Activated CD4-positive, alpha-beta memory T cell treated with anti-CD3 and anti-CD28 coated beads for 36 hours (primary cell): Measurements from ENCODE around the gene KEL. TPM values are rescaled to one million over a fixed set of nuclear protein-coding genes. Genes with fewer than 3 reads are reported as not detected.

Source experiments
- CTCF ChIA-PET: fragments of 350-600 bp; sonication (Branson Sonifier 250); formaldehyde crosslinking; loops from one replicate; lab custom pipeline; 2021; ENCODE audit warnings: antibody characterized with exemption, inconsistent platforms; lab: Charles Lee
- POLR2A ChIA-PET: fragments of 350-600 bp; sonication (Branson Sonifier 250); formaldehyde crosslinking; loops from one replicate; lab custom pipeline; 2021; ENCODE audit warnings: antibody characterized with exemption; lab: Charles Lee
- DNase-seq: peaks from one replicate; pipeline ENCODE4 v3.0.0-alpha.2; 2020
- H3K27ac Mint-ChIP-seq: one replicate; pipeline ENCODE4 v1.8.0; 2021; ENCODE audit warnings: mixed read lengths
- H3K27me3 Mint-ChIP-seq: one replicate; pipeline ENCODE4 v1.8.0; 2021; ENCODE audit warnings: mixed read lengths
- H3K36me3 Mint-ChIP-seq: one replicate; pipeline ENCODE4 v1.8.0; 2021; ENCODE audit warnings: mixed read lengths
- H3K4me1 Mint-ChIP-seq: one replicate; pipeline ENCODE4 v1.8.0; 2021; ENCODE audit warnings: low read depth, mixed read lengths
- H3K4me3 Mint-ChIP-seq: one replicate; pipeline ENCODE4 v1.8.0; 2021; ENCODE audit warnings: mild to moderate bottlenecking, mixed read lengths
- H3K9me3 Mint-ChIP-seq: one replicate; pipeline ENCODE4 v1.8.0; 2021; ENCODE audit warnings: mixed read lengths
- intact Hi-C: fragments of 100-400 bp; cut with micrococcal nuclease; formaldehyde crosslinking; loops from one replicate; pipeline ENCODE4 v1.15.1; 2023
- total RNA-seq, 2 experiments: library from RNA; stranded (reverse); gene quantifications; one replicate each; pipeline ENCODE4 v1.2.3, GENCODE V29; 2021

The KEL gene
- total RNA-seq, 2 experiments from 2014 or later: 0.34 to 0.55 TPM

- no peaks in the 10 kb centered on the region for H3K9me3 Mint-ChIP-seq
- no peak within 1 kb of the TSS for H3K27ac Mint-ChIP-seq
- no peaks in the 10 kb centered on the region for H3K4me1 Mint-ChIP-seq
- CTCF ChIA-PET: no interaction called here
- POLR2A ChIA-PET: no interaction called here
- H3K36me3 Mint-ChIP-seq: no peaks in the 10 kb centered on the region
- DNase-seq: peak; percentile 17
- H3K27me3 Mint-ChIP-seq: peaks cover 3% of the 10 kb centered on the region
- no peak within 1 kb of the TSS for H3K4me3 Mint-ChIP-seq
- intact Hi-C loops: no loop called here
Observed at GRCh38 chr7:142939226-142939910, 22.8 kb downstream of the KEL start, which contains the start of gene LLCFC1. Gene LLCFC1, plus strand, starts transcription at chr7:142939484. Its CDS starts 138 bp downstream, at chr7:142939622.

- Mint-ChIP-seq H3K27me3 (peaks cover 4% of the 10 kb centered on the region), H3K27ac (no peak overlapping the region), H3K9me3 (no peaks in the 10 kb centered on the region), H3K4me3 (no peak overlapping the region), H3K36me3 (no peaks in the 10 kb centered on the region), H3K4me1 (no peaks in the 10 kb centered on the region)
- POLR2A ChIA-PET: no interaction called here
- CTCF ChIA-PET: no interaction called here
- intact Hi-C loops: no loop called here
- no peak for DNase-seq
Observed at GRCh38 chr7:142938611-142939010, 23.6 kb downstream of the KEL start.

GRCh38 chr7:142935941-142936565 is 26.1 kb downstream of the KEL start:
- Mint-ChIP-seq H3K9me3 (no peaks in the 10 kb centered on the region), H3K4me1 (no peaks in the 10 kb centered on the region), H3K27me3 (peaks cover 6% of the 10 kb centered on the region), H3K36me3 (no peaks in the 10 kb centered on the region), H3K27ac (no peak overlapping the region), H3K4me3 (no peak overlapping the region)
- no peak for DNase-seq
- CTCF ChIA-PET: no interaction called here
- POLR2A ChIA-PET: no interaction called here
- intact Hi-C loops: no loop called here

DNA sequence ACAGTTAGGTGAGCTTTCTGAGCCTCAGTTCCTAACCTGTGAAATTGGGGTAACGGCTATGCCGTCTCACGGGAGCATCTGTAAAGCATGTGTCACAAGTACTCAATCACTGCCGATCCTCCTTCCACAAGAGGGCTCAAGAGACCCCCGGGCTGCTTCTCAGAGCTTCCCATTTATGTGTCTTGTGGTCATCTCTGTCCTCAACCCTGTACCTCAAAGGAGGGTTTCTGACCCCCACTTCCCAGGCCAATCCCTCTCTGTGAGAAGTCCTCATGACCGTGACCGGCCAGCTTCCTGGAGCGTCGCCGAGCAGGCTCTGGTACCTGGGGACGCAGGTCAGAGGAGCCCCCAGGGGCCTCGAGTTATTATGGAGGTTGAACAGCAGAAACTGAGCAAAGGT is 28.1 kb downstream of the KEL start:
- DNase-seq: no peak
- H3K36me3 Mint-ChIP-seq: no peaks in the 10 kb centered on the region
- ChIA-PET POLR2A (no interaction called here), CTCF (interaction anchor here (1.1 kb wide), 1 partner anchor 281 kb away, joined by 3 read pairs; no protein-coding TSS in a partner anchor)
- peaks cover 4% of the 10 kb centered on the region for H3K27me3 Mint-ChIP-seq
- H3K27ac Mint-ChIP-seq: no peak overlapping the region
- H3K4me3 Mint-ChIP-seq: no peak overlapping the region
- intact Hi-C loops: no loop called here
- H3K4me1 Mint-ChIP-seq: no peaks in the 10 kb centered on the region
- H3K9me3 Mint-ChIP-seq: no peaks in the 10 kb centered on the region

GRCh38 chr7:142933624-142934023 is 28.5 kb downstream of the KEL start, which contains the start of gene TRPV5:
Gene TRPV5, minus strand, starts transcription at chr7:142933746. Its CDS starts 287 bp downstream, at chr7:142933459.
- Mint-ChIP-seq H3K27ac (no peak within 1 kb of the TSS), H3K27me3 (peaks cover 4% of the 10 kb centered on the region), H3K4me1 (no peaks in the 10 kb centered on the region), H3K36me3 (no peaks in the 10 kb centered on the region), H3K4me3 (no peak within 1 kb of the TSS), H3K9me3 (no peaks in the 10 kb centered on the region)
- no peak for DNase-seq
- CTCF ChIA-PET: interaction anchor here (1.1 kb wide), 1 partner anchor 282 kb away, joined by 3 read pairs; no protein-coding TSS in a partner anchor
- intact Hi-C loops: no loop called here
- POLR2A ChIA-PET: no interaction called here

GRCh38 chr7:142933092-142933475 is 29.1 kb downstream of the KEL start:
- H3K4me3 Mint-ChIP-seq: no peak overlapping the region
- H3K9me3 Mint-ChIP-seq: no peaks in the 10 kb centered on the region
- H3K27ac Mint-ChIP-seq: no peak overlapping the region
- POLR2A ChIA-PET: interaction anchor here (1.4 kb wide), 1 partner anchor 11 kb away, joined by 4 read pairs; no protein-coding TSS in a partner anchor
- CTCF ChIA-PET: interaction anchor here (1.1 kb wide), 2 partner anchors 70 to 282 kb away, joined by 3 read pairs; no protein-coding TSS in a partner anchor
- peaks cover 4% of the 10 kb centered on the region for H3K27me3 Mint-ChIP-seq
- H3K36me3 Mint-ChIP-seq: no peaks in the 10 kb centered on the region
- H3K4me1 Mint-ChIP-seq: no peaks in the 10 kb centered on the region
- DNase-seq: no peak
- intact Hi-C loops: no loop called here

DNA sequence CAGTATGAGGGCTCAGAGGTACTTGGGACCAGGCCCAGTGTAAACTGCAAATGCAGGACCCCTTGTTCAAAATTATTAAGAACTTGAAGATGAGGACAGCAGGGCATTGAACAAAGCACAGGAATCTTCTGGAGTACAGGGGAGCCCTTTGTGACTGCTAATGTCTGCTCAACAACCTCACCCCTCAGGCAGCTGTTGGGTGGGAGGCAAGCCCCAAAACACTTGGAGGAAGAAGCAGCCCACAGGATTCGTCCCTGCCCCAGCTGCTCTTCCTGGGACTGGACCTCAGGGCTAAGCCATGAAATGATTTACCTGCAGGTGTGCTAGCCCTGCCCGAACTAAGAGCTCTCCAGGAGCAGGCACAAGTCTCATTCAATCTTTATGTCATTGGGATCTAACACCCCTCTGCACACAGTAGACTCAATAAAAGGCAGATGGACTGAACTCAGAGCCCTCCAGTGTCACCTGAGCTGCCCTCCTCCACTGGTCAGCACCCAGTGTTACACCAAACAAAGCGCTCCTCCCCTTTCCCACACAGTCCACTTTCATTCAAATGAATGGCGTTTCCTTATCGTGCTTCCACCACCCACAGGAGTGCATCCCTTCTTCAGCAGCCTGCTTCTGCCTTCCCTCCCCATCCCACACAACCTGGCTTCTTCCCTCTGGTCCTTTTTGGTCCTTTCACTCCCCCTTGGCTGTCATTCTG is 29.6 kb downstream of the KEL start:
- Mint-ChIP-seq H3K27me3 (peaks cover 4% of the 10 kb centered on the region), H3K36me3 (no peaks in the 10 kb centered on the region), H3K4me1 (no peaks in the 10 kb centered on the region), H3K4me3 (no peak overlapping the region), H3K9me3 (no peaks in the 10 kb centered on the region), H3K27ac (no peak overlapping the region)
- CTCF ChIA-PET: interaction anchor here (1.1 kb wide), 2 partner anchors 70 to 283 kb away, joined by 3 read pairs; no protein-coding TSS in a partner anchor
- POLR2A ChIA-PET: interaction anchor here (1.4 kb wide), 1 partner anchor 10 kb away, joined by 4 read pairs; no protein-coding TSS in a partner anchor
- no peak for DNase-seq
- intact Hi-C loops: no loop called here

DNA sequence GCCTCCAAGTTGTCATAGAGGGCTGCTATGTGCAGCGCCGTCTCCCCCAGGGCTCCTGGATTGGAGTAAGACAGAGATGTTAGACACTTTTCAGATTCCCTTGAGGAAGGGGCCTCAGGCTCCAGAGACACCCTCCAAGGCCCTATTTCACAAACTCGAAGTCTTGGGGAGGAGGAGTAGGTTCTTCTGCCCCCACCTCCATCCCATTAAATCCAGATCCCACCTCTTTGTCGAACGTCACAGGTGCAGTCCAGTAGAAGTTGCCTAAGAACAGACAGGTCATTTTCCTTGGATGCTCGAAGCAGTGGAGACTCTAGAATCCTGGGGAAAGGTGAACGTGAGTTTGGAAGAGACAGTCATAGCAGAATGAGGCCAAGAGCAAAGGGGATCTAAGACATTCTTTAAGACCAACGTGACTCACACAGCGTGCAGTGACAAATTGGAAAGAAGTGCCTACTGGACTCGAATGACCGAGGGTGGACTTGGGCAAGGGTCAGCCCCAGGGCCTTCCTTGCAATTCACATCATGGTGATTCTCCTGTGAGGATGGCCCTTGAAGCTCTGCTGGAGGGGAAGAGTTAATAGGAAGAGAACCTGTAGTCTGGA is 31.9 kb downstream of the KEL start:
- ChIA-PET CTCF (no interaction called here), POLR2A (no interaction called here)
- Mint-ChIP-seq H3K9me3 (no peaks in the 10 kb centered on the region), H3K4me3 (no peak overlapping the region), H3K27me3 (peaks cover 3% of the 10 kb centered on the region), H3K4me1 (no peaks in the 10 kb centered on the region), H3K27ac (no peak overlapping the region), H3K36me3 (no peaks in the 10 kb centered on the region)
- intact Hi-C loops: no loop called here
- DNase-seq: no peak

GRCh38 chr7:142927949-142928348 is 34.2 kb downstream of the KEL start:
- H3K4me3 Mint-ChIP-seq: no peak overlapping the region
- no peak overlapping the region for H3K27ac Mint-ChIP-seq
- H3K4me1 Mint-ChIP-seq: no peaks in the 10 kb centered on the region
- CTCF ChIA-PET: interaction anchor here (1.2 kb wide), 1 partner anchor 47 kb away, joined by 3 read pairs; no protein-coding TSS in a partner anchor
- POLR2A ChIA-PET: no interaction called here
- DNase-seq: no peak
- H3K27me3 Mint-ChIP-seq: no peaks in the 10 kb centered on the region
- intact Hi-C loops: no loop called here
- no peaks in the 10 kb centered on the region for H3K36me3 Mint-ChIP-seq
- H3K9me3 Mint-ChIP-seq: no peaks in the 10 kb centered on the region

DNA sequence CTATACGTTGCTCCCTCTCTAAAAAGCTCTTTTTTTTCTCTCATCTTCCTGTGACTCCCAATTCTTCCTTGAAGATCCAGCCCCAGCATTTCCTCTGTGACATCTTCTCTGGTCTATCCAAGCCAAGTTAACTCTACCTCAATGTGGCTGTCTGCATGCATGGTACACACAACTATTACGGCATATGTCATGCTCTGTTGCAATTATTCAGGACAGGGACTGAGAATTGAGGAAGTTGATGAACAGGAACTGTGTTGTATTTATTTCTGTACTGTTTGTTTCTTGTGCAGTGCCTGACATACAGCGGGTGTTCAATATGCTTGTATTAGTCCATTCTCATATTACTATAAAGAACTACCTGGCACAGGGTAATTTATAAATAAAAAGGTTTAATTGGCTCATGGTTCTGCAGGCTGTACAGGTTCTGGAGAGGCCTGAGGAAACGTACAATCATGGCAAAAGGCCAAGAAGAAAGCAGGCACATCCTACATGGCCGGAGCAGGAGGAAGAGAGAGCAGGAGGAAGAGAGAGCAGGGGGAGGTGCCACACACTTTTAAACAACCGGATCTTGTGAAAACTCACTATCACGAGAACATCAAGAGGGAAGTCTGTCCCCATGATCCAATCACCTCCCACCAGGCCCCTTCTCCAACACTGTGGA is 34.9 kb downstream of the KEL start:
- no peak for DNase-seq
- ChIA-PET POLR2A (no interaction called here), CTCF (interaction anchor here (1.2 kb wide), 1 partner anchor 46 kb away, joined by 3 read pairs; no protein-coding TSS in a partner anchor)

GRCh38 chr7:142925413-142925812 is 36.8 kb downstream of the KEL start:
- no peak for DNase-seq
- Mint-ChIP-seq H3K27ac (no peak overlapping the region), H3K27me3 (no peaks in the 10 kb centered on the region), H3K4me1 (no peaks in the 10 kb centered on the region), H3K4me3 (no peak overlapping the region), H3K36me3 (no peaks in the 10 kb centered on the region), H3K9me3 (no peaks in the 10 kb centered on the region)
- intact Hi-C loops: no loop called here
- ChIA-PET CTCF (no interaction called here), POLR2A (no interaction called here)

More for the DNA sequence above, 34.9 kb downstream of the KEL start:
- no peaks in the 10 kb centered on the region for H3K4me1 Mint-ChIP-seq
- no peaks in the 10 kb centered on the region for H3K9me3 Mint-ChIP-seq
- no peaks in the 10 kb centered on the region for H3K36me3 Mint-ChIP-seq
- intact Hi-C loops: no loop called here
- no peak overlapping the region for H3K4me3 Mint-ChIP-seq
- no peak overlapping the region for H3K27ac Mint-ChIP-seq
- H3K27me3 Mint-ChIP-seq: no peaks in the 10 kb centered on the region
